ENCODE measurements around the gene LSM10. TPM values are rescaled to one million over a fixed set of nuclear protein-coding genes. Genes with fewer than 3 reads are reported as not detected.

Gene LSM10
- total and polyA plus RNA-seq, 9 of the 15 experiments (the other 6 are each of a cell fraction or from before 2014, with no cell fraction given), result 13.2 to 146 (median 68.9) TPM

GRCh38 chr1:36369061-36369861 is 28.4 kb downstream of the LSM10 start (continued):
- no peak for TF ChIP-seq PHF8 (IDR thresholded peaks at IDR 0.05; ENCODE audit: borderline replicate concordance, low read length)
- TF ChIP-seq POLR2A (conservative IDR thresholded peaks at IDR 0.05), result 0 out of 2 replicates have a peak, but pooled peaks have one; percentile 11
- peak; percentile 76 for TF ChIP-seq SMC3 (conservative IDR thresholded peaks at IDR 0.05; ENCODE audit: insufficient read depth, low read depth, low read length)
- no peak for TF ChIP-seq ELK1 (CRISPR knock-in tag; IDR thresholded peaks at IDR 0.05)
- TF ChIP-seq ZBTB34 (CRISPR knock-in tag; IDR thresholded peaks at IDR 0.05), result no peak
- TF ChIP-seq HBP1 (CRISPR knock-in tag; IDR thresholded peaks at IDR 0.05), result no peak
- TF ChIP-seq TAL1 (IDR thresholded peaks at IDR 0.05), result no peak
- TF ChIP-seq ZKSCAN1 (IDR thresholded peaks at IDR 0.05; ENCODE audit: low read depth, low read length), result no peak
- no peak for TF ChIP-seq HDAC8 (tag; IDR thresholded peaks at IDR 0.05)
- TF ChIP-seq STAT5A (IDR thresholded peaks at IDR 0.05; ENCODE audit: borderline replicate concordance, low read length), result no peak
- TF ChIP-seq HDAC2 (IDR thresholded peaks at IDR 0.05), result no peak
- TF ChIP-seq ZNF347 (CRISPR knock-in tag; IDR thresholded peaks at IDR 0.05; ENCODE audit: low read depth), result no peak
- TF ChIP-seq NFIC (IDR thresholded peaks at IDR 0.05), result 0 out of 2 replicates have a peak, but pooled peaks have one; percentile 4
- TF ChIP-seq ZNF324 (CRISPR knock-in tag; IDR thresholded peaks at IDR 0.05), result no peak
- peak; percentile 79 for TF ChIP-seq RB1 (IDR thresholded peaks at IDR 0.05; ENCODE audit: low read depth)

All from K562 (cell line).